GM23338 (cell line): Measurements from ENCODE around the gene ME3. TPM values are rescaled to one million over a fixed set of nuclear protein-coding genes. Genes with fewer than 3 reads are reported as not detected.

Experiments
- ATAC-seq: fragments of 200-7000 bp; cut with Tn5 transposase; 3 replicates; pipeline ENCODE4 v1.9.1; 2020
- DNase-seq: peaks from one replicate; pipeline ENCODE4 v3.0.0-alpha.2; 2015; ENCODE audit warnings: low spot score
- H2AFZ ChIP-seq: fragments of 200-600 bp; sonication (generic); 2 replicates; pipeline ENCODE4 v1.8.0; 2016; ENCODE audit warnings: antibody characterized with exemption, mild to moderate bottlenecking, moderate library complexity
- H3F3A ChIP-seq: fragments of 200-600 bp; sonication (generic); replicated peaks from 2 replicates; pipeline ENCODE4 v1.8.0; 2017; ENCODE audit warnings: antibody characterized with exemption, mixed run types, low read depth
- H3K27ac ChIP-seq: fragments of 200-600 bp; sonication (generic); 2 replicates; pipeline ENCODE4 v1.6.1; 2016; ENCODE audit warnings: low read depth
- H3K27me3 ChIP-seq: fragments of 200-600 bp; sonication (generic); 2 replicates; pipeline ENCODE4 v1.8.0; 2016; ENCODE audit warnings: mild to moderate bottlenecking, mixed run types, moderate library complexity; ENCODE audit not compliant: insufficient read depth
- H3K36me3 ChIP-seq: fragments of 200-600 bp; sonication (generic); 2 replicates; pipeline ENCODE4 v1.8.0; 2016; ENCODE audit warnings: mild to moderate bottlenecking; ENCODE audit not compliant: insufficient read depth
- H3K4me1 ChIP-seq: fragments of 200-600 bp; sonication (generic); 2 replicates; pipeline ENCODE4 v1.8.0; 2016; ENCODE audit warnings: mild to moderate bottlenecking, moderate library complexity; ENCODE audit not compliant: insufficient read depth
- H3K4me2 ChIP-seq: fragments of 200-600 bp; sonication (generic); 2 replicates; pipeline ENCODE4 v1.7.1; 2017; ENCODE audit warnings: mixed run types
- H3K4me3 ChIP-seq: fragments of 200-600 bp; sonication (generic); 2 replicates; pipeline ENCODE4 v1.6.1; 2016; ENCODE audit warnings: mixed run types
- H3K79me2 ChIP-seq: fragments of 200-600 bp; sonication (generic); replicated peaks from 2 replicates; pipeline ENCODE4 v1.8.0; 2017; ENCODE audit warnings: mild to moderate bottlenecking; ENCODE audit not compliant: insufficient read depth
- H3K9me2 ChIP-seq: fragments of 200-600 bp; sonication (generic); 2 replicates; pipeline ENCODE4 v1.8.0; 2017; ENCODE audit not compliant: insufficient read depth
- H4K20me1 ChIP-seq: fragments of 200-600 bp; sonication (generic); replicated peaks from 2 replicates; pipeline ENCODE4 v1.8.0; 2017; ENCODE audit warnings: mild to moderate bottlenecking; ENCODE audit not compliant: insufficient read depth
- H3K27ac Mint-ChIP-seq: 2 replicates; pipeline ENCODE4 v1.8.0; 2020; ENCODE audit warnings: inconsistent platforms, mild to moderate bottlenecking, moderate library complexity, mixed read lengths
- H3K27me3 Mint-ChIP-seq: 3 replicates; pipeline ENCODE4 v1.8.0; 2022; ENCODE audit warnings: low read depth, mild to moderate bottlenecking, moderate library complexity, mixed read lengths, inconsistent platforms; ENCODE audit not compliant: insufficient read depth, poor library complexity
- H3K36me3 Mint-ChIP-seq: 3 replicates; pipeline ENCODE4 v1.8.0; 2021; ENCODE audit warnings: low read depth, mild to moderate bottlenecking, inconsistent platforms, moderate library complexity, mixed read lengths
- H3K4me1 Mint-ChIP-seq: 3 replicates; pipeline ENCODE4 v1.8.0; 2020; ENCODE audit warnings: mild to moderate bottlenecking, inconsistent platforms, mixed read lengths
- H3K4me3 Mint-ChIP-seq: 3 replicates; pipeline ENCODE4 v1.8.0; 2021; ENCODE audit warnings: moderate library complexity, mild to moderate bottlenecking, inconsistent platforms, mixed read lengths
- H3K9me3 Mint-ChIP-seq: 3 replicates; pipeline ENCODE4 v1.8.0; 2020; ENCODE audit warnings: moderate library complexity, mild to moderate bottlenecking, inconsistent platforms, mixed read lengths
- CREB1 ChIP-seq: fragments of 250-450 bp; sonication (Bioruptor Pico); IDR thresholded peaks from 2 replicates; pipeline ENCODE4 v1.5.0; 2020; ENCODE audit warnings: low read depth, mild to moderate bottlenecking, moderate library complexity
- CTCF ChIP-seq, 2 experiments: fragments of 200-600 bp in 1 of 2; sonication (generic) in 1 of 2; conservative IDR thresholded peaks; 2 replicates each; pipeline versions ENCODE4 v1.5.1 to v1.6.1; 2016 to 2017; ENCODE audit warnings: antibody characterized with exemption in 2 of 2, low read depth in 2 of 2, mild to moderate bottlenecking in 2 of 2, moderate library complexity in 1 of 2
- EZH2 ChIP-seq: fragments of 200-600 bp; sonication (generic); IDR thresholded peaks from one replicate; pipeline ENCODE4 v1.8.0; 2017; ENCODE audit warnings: antibody characterized with exemption, mild to moderate bottlenecking, low read depth; ENCODE audit not compliant: unreplicated experiment
- JUNB ChIP-seq: IDR thresholded peaks from one replicate; pipeline ENCODE4 v1.6.1; 2016; ENCODE audit warnings: antibody characterized with exemption; ENCODE audit not compliant: unreplicated experiment
- POLR2AphosphoS5 ChIP-seq: IDR thresholded peaks from 2 replicates; pipeline ENCODE4 v1.6.1; 2016; ENCODE audit warnings: antibody characterized with exemption, low read depth
- STAT1 ChIP-seq: IDR thresholded peaks from one replicate; pipeline ENCODE4 v1.6.1; 2016; ENCODE audit warnings: antibody characterized with exemption; ENCODE audit not compliant: unreplicated experiment
- ZNF114 ChIP-seq: fragments of 250-450 bp; sonication (Bioruptor Pico); IDR thresholded peaks from 2 replicates; pipeline ENCODE4 v1.5.0; 2020; ENCODE audit warnings: mild to moderate bottlenecking, moderate library complexity
- ZNF331 ChIP-seq: fragments of 250-450 bp; sonication (Bioruptor Pico); IDR thresholded peaks from 2 replicates; pipeline ENCODE4 v1.5.0; 2020; ENCODE audit warnings: low read depth, mild to moderate bottlenecking, moderate library complexity
- ZNF462 ChIP-seq: fragments of 250-450 bp; sonication (Bioruptor Pico); IDR thresholded peaks from 2 replicates; pipeline ENCODE4 v1.5.0; 2020; ENCODE audit warnings: mild to moderate bottlenecking, moderate library complexity
- polyA plus RNA-seq: library from polyadenylated mRNA; unstranded; fragments of >200 nt; fragmentation: Nextera tagmentation; extraction: Ambion mirVana; gene quantifications from 2 replicates; pipeline ENCODE4 v1.2.1, GENCODE V29; 2016
- total RNA-seq: library from RNA; depleted of rRNA; stranded (reverse); fragments of >200 nt; shearing (Covaris generic); gene quantifications from 2 replicates; pipeline ENCODE4 v1.2.3, GENCODE V29; 2014

The ME3 gene
- total and polyA plus RNA-seq, 2 experiments from 2014 or later = 1.3 to 4.0 TPM

GRCh38 chr11:86696451-86696850, 24.0 kb upstream of the ME3 start:
- ATAC-seq (no peak), DNase-seq (no peak)
- H3K27me3 ChIP-seq = no peaks in the 10 kb centered on the region
- H3K4me1 Mint-ChIP-seq = peaks cover 21% of the 10 kb centered on the region
- no peak for TF ChIP-seq CTCF (conservative IDR thresholded peaks at IDR 0.05; ENCODE audit: low read depth in 2 of 2)
- TF ChIP-seq EZH2 = no peak
- no peak for TF ChIP-seq STAT1
- TF ChIP-seq ZNF462 (CRISPR knock-in tag) = no peak
- no peak for TF ChIP-seq ZNF114 (CRISPR knock-in tag)
- TF ChIP-seq POLR2AphosphoS5 = no peak
- TF ChIP-seq CREB1 (CRISPR knock-in tag) = no peak
- TF ChIP-seq ZNF331 (CRISPR knock-in tag) = no peak
- TF ChIP-seq JUNB = no peak
- no peaks in the 10 kb centered on the region for H4K20me1 ChIP-seq
- no peaks in the 10 kb centered on the region for H3K36me3 ChIP-seq
- no peak overlapping the region for H3K4me2 ChIP-seq
- no peak overlapping the region for H2AFZ ChIP-seq
- peaks cover 2% of the 10 kb centered on the region for H3K27me3 Mint-ChIP-seq
- no peak overlapping the region for H3K4me3 ChIP-seq
- H3K79me2 ChIP-seq = no peaks in the 10 kb centered on the region
- no peaks in the 10 kb centered on the region for H3K9me2 ChIP-seq
- no peak overlapping the region for H3K27ac ChIP-seq
- no peaks in the 10 kb centered on the region for H3K9me3 Mint-ChIP-seq
- H3F3A ChIP-seq = no peaks in the 10 kb centered on the region
- H3K27ac Mint-ChIP-seq = no peak overlapping the region
- no peak overlapping the region for H3K4me3 Mint-ChIP-seq
- no peaks in the 10 kb centered on the region for H3K4me1 ChIP-seq
- H3K36me3 Mint-ChIP-seq = no peaks in the 10 kb centered on the region
